ENCODE data around the gene FANK1. TPM values are rescaled to one million over a fixed set of nuclear protein-coding genes. Genes with fewer than 3 reads are reported as not detected.

FANK1 gene
- total and polyA plus RNA-seq, 3 donors from 2014 or later = 41.1 to 143 (median 60.9) TPM

- no peak for TF ChIP-seq POLR2A (IDR thresholded peaks at IDR 0.05)
- no peak for TF ChIP-seq CTCF (IDR thresholded peaks at IDR 0.05)
- Histone ChIP-seq H3K4me3 (no peak overlapping the region), H3K27ac (no peak overlapping the region), H3K4me1 (peaks cover 10% of the 10 kb centered on the region), H3K9me3 (no peaks in the 10 kb centered on the region), H3K36me3 (ENCODE audit: low read depth, missing control alignments) (no peaks in the 10 kb centered on the region), H3K27me3 (no peaks in the 10 kb centered on the region)
- intact Hi-C loops (cut with DNase I; ENCODE audit: low total_unique reads) = no loop called here
- 83 to 85% methylated on average over 11 of the region's 11 CpGs for whole genome bisulfite sequencing, 2 donors
- no peak for DNase-seq
Measured at GRCh38 chr10:125878957-125879835, 17.2 kb upstream of the FANK1 start.

GRCh38 chr10:125880719-125881118, 15.6 kb upstream of the FANK1 start:
- Histone ChIP-seq H3K9me3 (no peaks in the 10 kb centered on the region), H3K27me3 (no peaks in the 10 kb centered on the region), H3K4me3 (no peak overlapping the region), H3K36me3 (ENCODE audit: low read depth, missing control alignments) (no peaks in the 10 kb centered on the region), H3K27ac (peak overlapping the region in 1 of 2 donors; percentile 41), H3K4me1 (peaks cover 10% of the 10 kb centered on the region)
- intact Hi-C loops (cut with DNase I; ENCODE audit: low total_unique reads) = no loop called here
- WGBS, 2 donors = 33 to 39% methylated on average over 6 of the region's 6 CpGs
- TF ChIP-seq POLR2A (IDR thresholded peaks at IDR 0.05) (no peak), CTCF (IDR thresholded peaks at IDR 0.05) (no peak)
- no peak for DNase-seq

- WGBS, 2 donors = 41 to 52% methylated on average over 4 of the region's 4 CpGs
- TF ChIP-seq CTCF (IDR thresholded peaks at IDR 0.05) (no peak), POLR2A (IDR thresholded peaks at IDR 0.05) (no peak)
- Histone ChIP-seq H3K4me3 (no peak within 1 kb of the TSS), H3K27ac (peak within 1 kb of the TSS in 1 of 2 donors; percentile 41), H3K36me3 (ENCODE audit: low read depth, missing control alignments) (no peaks in the 10 kb centered on the region), H3K9me3 (no peaks in the 10 kb centered on the region), H3K4me1 (peaks cover 10% of the 10 kb centered on the region), H3K27me3 (no peaks in the 10 kb centered on the region)
- peak; percentile 38 for DNase-seq
- intact Hi-C loops (cut with DNase I; ENCODE audit: low total_unique reads) = no loop called here
Measured at GRCh38 chr10:125881192-125881591, 15.2 kb upstream of the FANK1 start, which contains the start of gene DHX32. TSS of gene DHX32 (minus strand) at chr10:125881292. CDS start at chr10:125880824, 468 bp downstream.

- no peak for DNase-seq
- 76% methylated on average over 1 of the region's 1 CpG for WGBS, 2 donors
Measured at GRCh38 chr10:125882596-125882995, 13.8 kb upstream of the FANK1 start.

More at GRCh38 chr10:125882596-125882995, 13.8 kb upstream of the FANK1 start:
- Histone ChIP-seq H3K27me3 (no peaks in the 10 kb centered on the region), H3K9me3 (no peaks in the 10 kb centered on the region), H3K4me3 (no peak overlapping the region), H3K4me1 (peaks cover 10% of the 10 kb centered on the region), H3K27ac (no peak overlapping the region), H3K36me3 (ENCODE audit: low read depth, missing control alignments) (no peaks in the 10 kb centered on the region)
- TF ChIP-seq CTCF (IDR thresholded peaks at IDR 0.05) = no peak
- intact Hi-C loops (cut with DNase I; ENCODE audit: low total_unique reads) = no loop called here
